ENCODE data around the gene CDH4.
"Not testable (repeated sequence)": the region's sequence is repeated elsewhere in the genome, so short reads cannot be mapped to it uniquely, and the experiment has no call there.

Gene CDH4

DNA sequence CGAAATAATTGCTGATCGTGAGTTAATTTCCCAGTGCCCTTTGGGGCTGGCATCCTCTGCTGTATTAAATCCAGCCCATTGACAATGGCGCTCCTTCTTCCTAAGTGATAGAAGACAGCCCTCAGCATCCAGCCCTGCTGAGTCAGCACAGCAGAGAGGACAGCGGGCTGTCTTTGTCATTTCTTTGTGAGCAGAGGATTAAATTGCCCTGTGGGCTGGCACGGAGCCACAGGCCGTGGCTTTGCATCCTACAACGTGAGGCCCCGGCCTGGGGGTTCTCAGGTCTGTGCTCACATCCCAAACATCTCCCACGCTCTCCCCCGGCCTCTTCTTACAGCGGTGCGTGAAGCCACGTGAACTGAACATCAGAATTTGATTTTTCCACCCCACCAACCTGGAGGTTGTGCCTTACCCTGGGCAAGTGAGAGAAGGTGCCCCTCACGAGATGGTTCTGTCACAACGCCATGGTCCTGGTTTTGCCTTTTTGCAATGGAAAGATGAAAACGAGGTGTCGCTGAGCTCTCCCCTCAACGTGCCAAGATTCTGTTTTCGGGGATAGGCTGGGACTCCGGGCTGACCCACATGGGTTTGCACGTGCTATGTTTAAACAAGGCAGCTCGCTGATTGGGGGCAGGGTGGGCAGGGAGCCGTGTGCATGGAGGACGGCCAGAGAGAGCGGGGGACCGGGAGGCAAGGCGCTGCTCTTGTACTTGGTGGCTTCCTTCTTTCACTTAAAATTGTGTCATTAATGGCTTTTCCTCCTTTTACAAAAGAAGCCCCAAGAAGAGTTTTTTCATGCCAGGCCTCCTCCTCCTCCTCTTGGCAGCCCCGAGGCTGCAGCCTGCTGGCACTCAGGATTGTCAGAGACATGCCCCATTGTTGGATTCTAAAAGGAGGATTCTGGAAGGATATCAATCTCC is 19.5 kb downstream of the CDH4 start:
- H3K27ac ChIP-seq, result no peak overlapping the region
- TF ChIP-seq ZFX (IDR thresholded peaks at IDR 0.05), result no peak
- TF ChIP-seq CTCF (conservative IDR thresholded peaks at IDR 0.05), result no peak

GRCh38 chr20:61273024-61273423 is 21.0 kb downstream of the CDH4 start:
- H3K27ac ChIP-seq, result not testable (repeated sequence)

- H3K27ac ChIP-seq, result not testable (repeated sequence)
Measured at GRCh38 chr20:61273666-61274065, 21.6 kb downstream of the CDH4 start.

DNA sequence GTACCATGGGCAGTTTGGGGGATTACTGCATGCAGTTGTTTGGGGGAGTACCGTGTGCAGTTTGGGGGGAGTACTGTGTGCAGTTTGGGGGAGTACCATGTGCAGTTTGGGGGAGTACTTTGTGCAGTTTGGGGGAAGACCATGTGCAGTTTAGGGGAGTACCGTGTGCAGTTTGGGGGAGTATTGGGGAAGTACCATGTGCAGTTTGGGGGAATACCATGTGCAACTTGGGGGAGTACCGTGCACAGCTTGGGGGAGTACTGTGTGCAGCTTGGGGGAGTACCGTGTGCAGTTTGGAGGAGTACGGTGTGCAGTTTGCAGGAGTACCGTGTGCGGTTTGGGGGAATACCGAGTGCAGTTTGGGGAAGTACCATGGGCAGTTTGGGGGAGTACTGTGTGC is 22.3 kb downstream of the CDH4 start:
- TF ChIP-seq CTCF (conservative IDR thresholded peaks at IDR 0.05), result no peak
- no peak for TF ChIP-seq ZFX (IDR thresholded peaks at IDR 0.05)
- no peak overlapping the region for H3K27ac ChIP-seq

DNA sequence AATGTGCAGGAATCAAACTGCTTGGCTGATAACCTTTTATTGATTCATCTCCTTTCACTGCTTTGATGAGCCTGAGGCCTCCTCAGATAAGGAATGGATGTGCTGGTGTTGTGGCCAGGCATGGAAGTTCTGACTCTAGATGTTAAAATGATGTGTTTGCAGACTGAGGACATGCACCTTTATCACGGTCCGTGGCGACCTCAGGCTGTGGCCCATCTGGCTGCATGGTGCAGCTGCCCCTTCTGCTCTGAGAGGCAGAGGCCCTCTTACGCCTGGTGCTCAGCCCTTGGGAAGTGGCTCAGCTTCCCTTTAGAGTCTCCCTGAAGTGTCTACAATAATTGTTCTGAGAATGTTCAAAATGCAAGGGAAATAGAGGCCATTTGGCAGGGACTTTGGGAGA is 26.2 kb downstream of the CDH4 start:
- no peak overlapping the region for H3K27ac ChIP-seq
- TF ChIP-seq CTCF (conservative IDR thresholded peaks at IDR 0.05) (no peak), ZFX (IDR thresholded peaks at IDR 0.05) (no peak)

DNA sequence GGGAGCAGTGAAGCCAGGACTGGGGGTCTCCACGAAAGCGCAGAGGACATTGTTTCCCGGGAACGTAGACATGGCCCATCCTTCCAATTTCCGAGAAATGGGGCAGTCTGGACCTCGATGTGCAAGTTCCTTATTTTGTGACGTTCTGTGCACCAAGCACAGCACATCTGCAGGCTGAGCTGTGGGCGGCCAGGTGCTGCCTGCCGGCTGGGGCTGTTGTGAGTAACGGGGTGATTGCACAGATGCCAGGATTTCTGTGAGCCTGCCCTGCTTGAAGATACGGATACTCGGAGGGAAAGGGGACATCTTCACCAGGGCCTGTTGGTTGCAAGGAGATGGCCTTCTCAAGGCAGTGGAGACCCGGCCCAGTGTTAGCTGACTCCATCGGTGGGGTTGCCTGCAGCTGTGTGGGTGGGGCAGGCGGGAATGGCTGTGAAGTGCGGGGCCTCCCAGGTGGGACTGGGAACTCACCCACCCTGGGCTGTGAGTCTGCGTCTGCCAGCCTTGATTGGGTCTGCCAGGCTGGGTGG is 27.6 kb downstream of the CDH4 start:
- no peak overlapping the region for H3K27ac ChIP-seq
- TF ChIP-seq ZFX (IDR thresholded peaks at IDR 0.05) (no peak), CTCF (conservative IDR thresholded peaks at IDR 0.05) (no peak)

DNA sequence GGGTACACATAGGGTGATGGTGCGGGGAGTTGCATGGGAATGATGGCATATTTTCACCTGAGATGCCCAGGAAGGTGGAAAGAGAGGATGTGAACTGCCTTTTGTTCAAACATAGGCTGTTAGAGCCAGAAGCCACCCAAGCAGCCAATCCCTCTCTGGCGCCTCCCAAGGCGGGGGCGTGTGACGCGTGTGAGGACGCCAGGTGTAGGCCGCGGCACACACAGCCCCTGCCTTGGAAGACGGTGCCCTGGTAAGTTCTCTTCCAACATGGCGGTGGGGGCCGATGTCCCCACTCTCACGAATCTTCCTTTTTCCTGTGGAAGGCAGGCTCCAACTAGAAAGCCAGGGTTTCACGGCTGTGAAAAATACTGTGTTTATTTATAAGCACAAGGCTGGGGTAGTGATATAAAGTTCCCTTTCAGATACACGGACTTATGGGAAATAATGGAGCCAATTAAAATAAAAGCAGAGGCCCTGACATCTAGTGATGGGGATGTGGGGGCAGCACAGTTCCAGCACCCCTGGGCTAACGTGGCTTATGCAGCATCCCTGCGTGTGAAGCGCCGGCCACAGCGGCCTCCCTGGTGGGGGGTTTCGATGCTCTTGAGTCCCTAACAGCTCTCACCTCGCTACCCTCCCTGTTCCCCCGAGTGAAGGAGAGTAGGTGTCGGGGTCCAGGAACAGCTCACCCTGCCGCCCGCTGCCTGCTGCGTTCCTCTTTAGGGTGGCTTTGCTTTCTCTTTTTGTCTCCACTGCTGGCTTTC is 28.3 kb downstream of the CDH4 start:
- TF ChIP-seq CTCF (conservative IDR thresholded peaks at IDR 0.05), result no peak
- no peak for TF ChIP-seq ZFX (IDR thresholded peaks at IDR 0.05)
- H3K27ac ChIP-seq, result no peak overlapping the region

DNA sequence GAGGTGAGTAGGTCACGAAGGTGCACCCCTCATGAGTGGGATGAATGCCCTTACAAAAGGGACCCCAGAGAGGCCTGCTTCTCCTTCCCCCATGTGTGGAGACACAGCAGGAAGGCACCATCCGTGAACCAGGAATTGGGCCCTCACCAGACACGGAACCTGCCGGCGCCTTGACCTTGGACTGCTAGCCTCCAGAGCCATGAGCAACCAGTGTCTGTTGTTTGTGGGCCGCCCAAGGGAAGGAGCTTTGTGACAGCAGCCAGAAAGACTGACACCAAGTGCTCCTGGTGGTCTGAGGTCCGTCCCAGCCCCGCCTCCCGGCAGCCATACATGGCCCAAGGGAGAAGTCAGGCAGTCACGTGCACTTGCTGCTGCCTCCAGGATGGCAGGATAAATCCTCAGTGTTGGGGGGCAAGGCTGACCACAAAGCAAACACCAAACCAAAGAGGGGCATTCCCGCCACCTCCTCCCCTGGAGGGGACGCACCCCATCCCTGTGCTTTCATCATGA is 29.3 kb downstream of the CDH4 start:
- TF ChIP-seq ZFX (IDR thresholded peaks at IDR 0.05), result no peak
- no peak for TF ChIP-seq CTCF (conservative IDR thresholded peaks at IDR 0.05)
- H3K27ac ChIP-seq, result no peak overlapping the region

Measured in C4-2B (cell line).